Endothelial cell of umbilical vein (primary cell): ENCODE measurements around the gene PROM1. TPM values are rescaled to one million over a fixed set of nuclear protein-coding genes. Genes with fewer than 3 reads are reported as not detected.

Source experiments
- BruUV-seq: library from RNA; stranded (reverse); fragments of 400-500 nt; replicated peaks from 2 replicates; lab custom pipeline; 2021; lab: Mats Ljungman, UMichigan
- CTCF ChIA-PET: fragments of 300-600, 350-600 bp; sonication (Branson Sonifier 250); formaldehyde crosslinking; loops from one replicate; lab custom pipeline; 2021; ENCODE audit warnings: antibody characterized with exemption, inconsistent platforms; lab: Charles Lee
- POLR2A ChIA-PET: fragments of 300-600, 350-600 bp; sonication (Branson Sonifier 250); formaldehyde crosslinking; loops from one replicate; lab custom pipeline; 2021; ENCODE audit warnings: antibody characterized with exemption, inconsistent platforms; lab: Charles Lee
- DNase-seq: peaks from one replicate; pipeline ENCODE4 v3.0.0-alpha.2; 2011; ENCODE audit warnings: low read depth, low spot score
- FAIRE-seq: peaks from 2 replicates; lab custom pipeline; 2011; peaks lifted over from hg19 to GRCh38; lab: Jason Lieb, UNC
- H2AFZ ChIP-seq: 2 replicates; pipeline ENCODE4 v1.6.0; 2012; ENCODE audit warnings: low read depth, low read length, control low read depth, inconsistent platforms
- H3K27ac ChIP-seq: 2 replicates; pipeline ENCODE4 v1.5.1; 2011; ENCODE audit warnings: low read depth, mild to moderate bottlenecking, control low read depth, low read length, moderate library complexity; ENCODE audit not compliant: insufficient read depth
- H3K27me3 ChIP-seq, 2 experiments: 2 replicates each; pipeline versions ENCODE4 v1.6.0 to v1.6.1; 2011; ENCODE audit warnings: low read length in 2 of 2, mixed read lengths in 1 of 2; ENCODE audit not compliant: control insufficient read depth in 2 of 2, insufficient read depth in 2 of 2
- H3K36me3 ChIP-seq, 2 experiments: 2 replicates in 1 of 2; 3 replicates in 1 of 2; pipeline ENCODE4 v1.5.1; 2011; ENCODE audit warnings: low read length in 2 of 2, mild to moderate bottlenecking in 1 of 2, moderate library complexity in 1 of 2; ENCODE audit not compliant: control insufficient read depth in 2 of 2, insufficient read depth in 2 of 2; ENCODE audit errors: extremely low read depth in 1 of 2
- H3K4me1 ChIP-seq: 3 replicates; pipeline ENCODE4 v1.5.1; 2011; ENCODE audit warnings: mild to moderate bottlenecking, low read length; ENCODE audit not compliant: control insufficient read depth, insufficient read depth; ENCODE audit errors: extremely low read depth
- H3K4me2 ChIP-seq: 2 replicates; pipeline ENCODE4 v1.6.1; 2011; ENCODE audit warnings: low read length, control low read depth, mixed read lengths; ENCODE audit not compliant: insufficient read depth
- H3K4me3 ChIP-seq, 3 experiments: fragments of 200-600 bp in 1 of 3; sonication (generic), shearing (Covaris generic) in 1 of 3; replicated peaks in 1 of 3; 2 replicates each; pipeline ENCODE4 v1.5.1; 2011 to 2016; ENCODE audit warnings: control low read depth in 3 of 3, low read length in 3 of 3, mild to moderate bottlenecking in 2 of 3, inconsistent platforms in 1 of 3, low read depth in 1 of 3, moderate library complexity in 1 of 3; ENCODE audit not compliant: insufficient read depth in 1 of 3
- H3K79me2 ChIP-seq: 2 replicates; pipeline ENCODE4 v1.6.0; 2012; ENCODE audit warnings: low read length, inconsistent platforms; ENCODE audit not compliant: control insufficient read depth, insufficient read depth
- H3K9ac ChIP-seq: replicated peaks from 2 replicates; pipeline ENCODE3; 2011; ENCODE audit warnings: low read length, control low read depth; ENCODE audit not compliant: insufficient read depth; ENCODE audit errors: extremely low read depth
- H3K9me1 ChIP-seq: replicated peaks from 3 replicates; pipeline ENCODE4 v1.6.0; 2011; ENCODE audit warnings: mild to moderate bottlenecking, low read length; ENCODE audit not compliant: control insufficient read depth, insufficient read depth; ENCODE audit errors: extremely low read depth
- H3K9me3 ChIP-seq: replicated peaks from 2 replicates; pipeline ENCODE4 v1.5.1; 2012; ENCODE audit warnings: low read length, inconsistent platforms; ENCODE audit not compliant: control insufficient read depth, insufficient read depth
- H4K20me1 ChIP-seq: replicated peaks from 2 replicates; pipeline ENCODE3; 2011; ENCODE audit warnings: mild to moderate bottlenecking, low read length; ENCODE audit not compliant: control insufficient read depth, insufficient read depth; ENCODE audit errors: extremely low read depth
- EZH2 ChIP-seq: IDR thresholded peaks from 2 replicates; pipeline ENCODE4 v1.6.1; 2012; ENCODE audit warnings: borderline replicate concordance, low read depth, mild to moderate bottlenecking, moderate library complexity, low read length, inconsistent platforms; ENCODE audit not compliant: severe bottlenecking
- FOS ChIP-seq: IDR thresholded peaks from 2 replicates; pipeline ENCODE4 v1.6.1; 2011; ENCODE audit warnings: mild to moderate bottlenecking, low read length, moderate library complexity, borderline replicate concordance; ENCODE audit not compliant: insufficient read depth
- GATA2 ChIP-seq: IDR thresholded peaks from 2 replicates; pipeline ENCODE4 v1.7.0; 2011; ENCODE audit warnings: low read depth, mild to moderate bottlenecking, moderate library complexity, mixed read lengths, low read length; ENCODE audit not compliant: insufficient read length, insufficient read depth
- JUN ChIP-seq: IDR thresholded peaks from 2 replicates; pipeline ENCODE4 v1.6.1; 2011; ENCODE audit warnings: borderline replicate concordance, low read depth; ENCODE audit not compliant: insufficient read length, insufficient read depth
- MYC ChIP-seq: IDR thresholded peaks from one replicate; pipeline ENCODE4 v1.6.1; 2011; ENCODE audit warnings: mild to moderate bottlenecking, low read depth, low read length
- POLR2A ChIP-seq: IDR thresholded peaks from 2 replicates; pipeline ENCODE4 v1.6.1; 2012; ENCODE audit warnings: low read depth, mild to moderate bottlenecking, control low read depth, low read length
- POLR2AphosphoS5 ChIP-seq: IDR thresholded peaks from 2 replicates; pipeline ENCODE4 v1.6.1; 2012; ENCODE audit warnings: low read depth, mild to moderate bottlenecking, control low read depth, low read length, moderate library complexity; ENCODE audit not compliant: insufficient read depth
- dilution Hi-C: fragments of 300-500 bp; cut with MboI; formaldehyde crosslinking; loops from one replicate; pipeline ENCODE4 v1.15.0; 2019; ENCODE audit warnings: low sequenced_read_pairs; ENCODE audit not compliant: extremely low pct_ligation_motif_present
- intact Hi-C: fragments of 100-400 bp; cut with micrococcal nuclease; formaldehyde crosslinking; loops from one replicate; pipeline ENCODE4 v1.10.0; 2022
- polyA plus RNA-seq, 4 experiments: library from polyadenylated mRNA; depleted of rRNA in 3 of 4; stranded (reverse) in 3 of 4; unstranded in 1 of 4; fragments of >200 nt; gene quantifications; 2 replicates each; pipeline versions ENCODE4 v1.2.1 to v1.2.3, GENCODE V29; 2011 to 2012; ENCODE audit warnings: missing spikeins in 1 of 4
- total RNA-seq: library from RNA; stranded (reverse); gene quantifications from 2 replicates; pipeline ENCODE4 v1.2.3, GENCODE V29; 2021
- TF ChIP-seq, protein P1 (sequence below), 2 donors: IDR thresholded peaks; 1 replicate in 1 of 2; 2 replicates in 1 of 2; pipeline ENCODE4 v1.5.1; 2011; ENCODE audit warnings: low read length in 2 of 2, mild to moderate bottlenecking in 2 of 2, moderate library complexity in 2 of 2, control low read depth in 1 of 2, inconsistent platforms in 1 of 2, low read depth in 1 of 2; ENCODE audit not compliant: insufficient read depth in 1 of 2; ENCODE audit errors: extremely low read depth in 1 of 2
- TF ChIP-seq, protein P2 (sequence below): IDR thresholded peaks from 2 replicates; pipeline ENCODE4 v1.6.1; 2011; ENCODE audit not compliant: insufficient read depth, insufficient read length

Gene PROM1
- total and polyA plus RNA-seq, 2 donors (not counting 3 experiments of a cell fraction or from before 2014, with no cell fraction given): 0.36 to 1.7 TPM

DNA sequence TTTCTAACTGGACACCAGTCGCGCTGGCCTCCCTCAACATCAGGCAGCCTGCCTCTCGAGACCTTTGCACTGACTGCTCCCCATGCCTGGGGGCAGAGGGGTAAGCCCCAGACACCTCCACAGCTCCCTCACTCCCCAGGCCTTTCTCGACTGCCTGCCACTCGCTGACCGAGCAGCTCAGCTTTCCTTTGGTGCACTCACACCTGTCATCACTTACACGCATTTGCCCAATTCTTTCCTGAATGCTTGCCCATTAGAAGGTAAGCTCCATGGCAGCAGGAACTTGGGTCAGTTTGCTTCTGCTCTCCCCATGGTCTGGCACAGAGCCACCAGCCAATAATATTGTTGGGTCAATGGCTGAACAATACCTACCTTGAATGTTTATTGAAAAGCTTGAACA, 32.2 kb upstream of the PROM1 start:
- FAIRE-seq (no peak), DNase-seq (no peak)
- no peak overlapping the region for H3K4me2 ChIP-seq
- H3K9ac ChIP-seq: no peak overlapping the region
- H3K27me3 ChIP-seq: peaks cover 0 to 3% of the 10 kb centered on the region in 2 experiments
- H3K9me3 ChIP-seq: no peaks in the 10 kb centered on the region
- H4K20me1 ChIP-seq: no peaks in the 10 kb centered on the region
- intact Hi-C loops (no loop called here), dilution Hi-C loops (no loop called here)
- no peaks in the 10 kb centered on the region for H3K9me1 ChIP-seq
- H3K4me1 ChIP-seq: no peaks in the 10 kb centered on the region
- POLR2A ChIA-PET: no interaction called here
- TF ChIP-seq, protein P1, sequence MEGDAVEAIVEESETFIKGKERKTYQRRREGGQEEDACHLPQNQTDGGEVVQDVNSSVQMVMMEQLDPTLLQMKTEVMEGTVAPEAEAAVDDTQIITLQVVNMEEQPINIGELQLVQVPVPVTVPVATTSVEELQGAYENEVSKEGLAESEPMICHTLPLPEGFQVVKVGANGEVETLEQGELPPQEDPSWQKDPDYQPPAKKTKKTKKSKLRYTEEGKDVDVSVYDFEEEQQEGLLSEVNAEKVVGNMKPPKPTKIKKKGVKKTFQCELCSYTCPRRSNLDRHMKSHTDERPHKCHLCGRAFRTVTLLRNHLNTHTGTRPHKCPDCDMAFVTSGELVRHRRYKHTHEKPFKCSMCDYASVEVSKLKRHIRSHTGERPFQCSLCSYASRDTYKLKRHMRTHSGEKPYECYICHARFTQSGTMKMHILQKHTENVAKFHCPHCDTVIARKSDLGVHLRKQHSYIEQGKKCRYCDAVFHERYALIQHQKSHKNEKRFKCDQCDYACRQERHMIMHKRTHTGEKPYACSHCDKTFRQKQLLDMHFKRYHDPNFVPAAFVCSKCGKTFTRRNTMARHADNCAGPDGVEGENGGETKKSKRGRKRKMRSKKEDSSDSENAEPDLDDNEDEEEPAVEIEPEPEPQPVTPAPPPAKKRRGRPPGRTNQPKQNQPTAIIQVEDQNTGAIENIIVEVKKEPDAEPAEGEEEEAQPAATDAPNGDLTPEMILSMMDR (IDR thresholded peaks at IDR 0.05; ENCODE audit: extremely low read depth in 1 of 2, insufficient read depth in 1 of 2, low read depth in 1 of 2, low read length in 2 of 2): no peak
- TF ChIP-seq JUN (no peak), FOS (no peak), MYC (no peak), EZH2 (no peak), POLR2A (no peak), GATA2 (no peak), POLR2AphosphoS5 (no peak)
- TF ChIP-seq, protein P2, sequence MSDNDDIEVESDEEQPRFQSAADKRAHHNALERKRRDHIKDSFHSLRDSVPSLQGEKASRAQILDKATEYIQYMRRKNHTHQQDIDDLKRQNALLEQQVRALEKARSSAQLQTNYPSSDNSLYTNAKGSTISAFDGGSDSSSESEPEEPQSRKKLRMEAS: no peak
- BruUV-seq: no TSS peak
- no peak overlapping the region for H2AFZ ChIP-seq
- H3K4me3 ChIP-seq: no peak overlapping the region
- CTCF ChIA-PET: interaction anchor here (0.8 to 1.0 kb wide), 2 partner anchors 13 to 83 kb away, joined by 3 read pairs; no protein-coding TSS in a partner anchor
- no peak overlapping the region for H3K27ac ChIP-seq
- H3K79me2 ChIP-seq: no peaks in the 10 kb centered on the region
- H3K36me3 ChIP-seq: no peaks in the 10 kb centered on the region
